HepG2 (cell line): ENCODE results near the gene PDP2. TPM values are rescaled to one million over a fixed set of nuclear protein-coding genes. Genes with fewer than 3 reads are reported as not detected.

Experiments used
- ATF7 ChIP-seq, 2 experiments: fragments of 450-650 bp in 1 of 2; sonication (generic) in 1 of 2; formaldehyde crosslinking in 1 of 2; IDR thresholded peaks; 2 replicates each; pipeline versions ENCODE4 v1.4.0 to v1.6.1; 2016 to 2020; ENCODE audit warnings: antibody characterized with exemption in 1 of 2, mild to moderate bottlenecking in 1 of 2, missing genetic modification reagents in 1 of 2
- ATM ChIP-seq: fragments of 450-650 bp; IDR thresholded peaks from 2 replicates; pipeline ENCODE4 v1.7.1; 2017; ENCODE audit warnings: mild to moderate bottlenecking, borderline replicate concordance
- BRD4 ChIP-seq: sonication (generic); formaldehyde crosslinking; IDR thresholded peaks from 2 replicates; pipeline ENCODE4 v1.4.0; 2020; ENCODE audit warnings: missing genetic modification reagents
- CERS6 ChIP-seq: sonication (generic); formaldehyde crosslinking; IDR thresholded peaks from 2 replicates; pipeline ENCODE4 v1.5.0; 2020; ENCODE audit warnings: missing genetic modification reagents
- ERF ChIP-seq: IDR thresholded peaks from 2 replicates; pipeline ENCODE4 v1.6.1; 2018; ENCODE audit warnings: missing biosample characterization, missing genetic modification reagents
- HNRNPH1 ChIP-seq: fragments of 200-400 bp; formaldehyde crosslinking; optimal IDR thresholded peaks from 2 replicates; pipeline ENCODE3; 2017; ENCODE audit warnings: mild to moderate bottlenecking, low read depth, low read length
- IRX3 ChIP-seq: sonication (generic); formaldehyde crosslinking; IDR thresholded peaks from 2 replicates; pipeline ENCODE4 v1.8.1; 2023; ENCODE audit warnings: mild to moderate bottlenecking, low read depth, missing genetic modification reagents, borderline replicate concordance
- MXD4 ChIP-seq: IDR thresholded peaks from 2 replicates; pipeline ENCODE4 v1.6.1; 2016; ENCODE audit warnings: mild to moderate bottlenecking, missing biosample characterization, missing genetic modification reagents
- POLR2AphosphoS2 ChIP-seq: IDR thresholded peaks from 2 replicates; pipeline ENCODE4 v1.6.1; 2011; ENCODE audit warnings: low read depth, low read length, improper control_type of control experiment
- PRDM4 ChIP-seq: sonication (generic); formaldehyde crosslinking; IDR thresholded peaks from 2 replicates; pipeline ENCODE4 v1.9.0; 2021; ENCODE audit warnings: missing genetic modification reagents, borderline replicate concordance
- SRSF1 ChIP-seq: fragments of 200-400 bp; formaldehyde crosslinking; optimal IDR thresholded peaks from 2 replicates; pipeline ENCODE3; 2017; ENCODE audit warnings: mild to moderate bottlenecking, low read depth, low read length, moderate library complexity
- THYN1 ChIP-seq: sonication (generic); formaldehyde crosslinking; IDR thresholded peaks from 2 replicates; pipeline ENCODE4 v1.8.1; 2023; ENCODE audit warnings: low read depth, mild to moderate bottlenecking, moderate library complexity, missing genetic modification reagents, borderline replicate concordance
- ZBTB2 ChIP-seq: sonication (generic); formaldehyde crosslinking; IDR thresholded peaks from 2 replicates; pipeline ENCODE4 v1.8.0; 2022; ENCODE audit warnings: low read depth, missing genetic modification reagents
- ZNF10 ChIP-seq: sonication (generic); formaldehyde crosslinking; IDR thresholded peaks from 2 replicates; pipeline ENCODE4 v1.4.0; 2020; ENCODE audit warnings: mild to moderate bottlenecking, low read depth, missing genetic modification reagents, borderline replicate concordance
- ZNF18 ChIP-seq: sonication (generic); formaldehyde crosslinking; IDR thresholded peaks from 2 replicates; pipeline ENCODE4 v1.8.0; 2022; ENCODE audit warnings: mild to moderate bottlenecking, missing genetic modification reagents; ENCODE audit not compliant: insufficient replicate concordance
- ZNF580 ChIP-seq: IDR thresholded peaks from 2 replicates; pipeline ENCODE4 v1.6.1; 2016; ENCODE audit warnings: low read depth, borderline replicate concordance
- ZNF614 ChIP-seq: IDR thresholded peaks from 2 replicates; pipeline ENCODE4 v1.6.1; 2018; ENCODE audit warnings: missing biosample characterization, missing genetic modification reagents, inconsistent platforms, borderline replicate concordance
- ZNF619 ChIP-seq: sonication (generic); formaldehyde crosslinking; IDR thresholded peaks from 2 replicates; pipeline ENCODE4 v1.4.0; 2020; ENCODE audit warnings: mild to moderate bottlenecking, missing genetic modification reagents
- ZNF75D ChIP-seq: sonication (generic); formaldehyde crosslinking; IDR thresholded peaks from 2 replicates; pipeline ENCODE4 v1.8.1; 2023; ENCODE audit warnings: missing genetic modification reagents, mild to moderate bottlenecking, borderline replicate concordance
- ZNF775 ChIP-seq: sonication (generic); formaldehyde crosslinking; IDR thresholded peaks from 2 replicates; pipeline ENCODE4 v1.4.0; 2020; ENCODE audit warnings: missing genetic modification reagents, mild to moderate bottlenecking, moderate library complexity, borderline replicate concordance
- ZNF883 ChIP-seq: sonication (generic); formaldehyde crosslinking; IDR thresholded peaks from 2 replicates; pipeline ENCODE4 v1.5.1; 2020; ENCODE audit warnings: mild to moderate bottlenecking, missing genetic modification reagents; ENCODE audit errors: not compliant biosample characterization
- polyA plus RNA-seq, 8 experiments: library from polyadenylated mRNA; depleted of rRNA in 3 of 8; stranded (reverse) in 7 of 8; unstranded in 1 of 8; fragments of >200 nt; fragmentation: Illumina TruSeq in 4 of 8; extraction: Trizol in 4 of 8; gene quantifications; 2 replicates each; pipeline versions ENCODE4 v1.2.1 to v1.2.3, GENCODE V29; 2011 to 2016; ENCODE audit warnings: low read depth in 4 of 8, missing spikeins in 1 of 8, mixed read lengths in 1 of 8; ENCODE audit not compliant: insufficient read depth in 1 of 8
- total RNA-seq, 5 experiments: library from RNA; depleted of rRNA; stranded (reverse); fragments of >200 nt; fragmentation: Illumina TruSeq; extraction: Trizol; gene quantifications; 2 replicates each; pipeline ENCODE4 v1.2.3, GENCODE V29; 2016; ENCODE audit warnings: low read depth in 1 of 5

The PDP2 gene
- total and polyA plus RNA-seq, 2 of the 13 experiments (the other 11 are each of a cell fraction or from before 2014, with no cell fraction given) = 12.8 to 15.8 TPM

GRCh38 chr16:66905633-66906539 is 25.6 kb downstream of the PDP2 start (continued):
- TF ChIP-seq ATM = no peak
- peak; percentile 75; the same call in 1 of the 2 replicates for TF ChIP-seq ZNF580
- TF ChIP-seq ZNF883 (CRISPR knock-in tag) = no peak
- no peak for TF ChIP-seq HNRNPH1
- no peak for TF ChIP-seq SRSF1
- TF ChIP-seq IRX3 (CRISPR knock-in tag) = peak; percentile 41; the same call in 1 of the 2 replicates
- TF ChIP-seq THYN1 (CRISPR knock-in tag) = no peak
- TF ChIP-seq ZBTB2 (CRISPR knock-in tag) = no peak; the same call in 1 of the 2 replicates
- TF ChIP-seq PRDM4 (CRISPR knock-in tag) = no peak
- no peak for TF ChIP-seq POLR2AphosphoS2
- TF ChIP-seq ERF = no peak; the same call in none of the 2 replicates
- no peak for TF ChIP-seq ZNF75D (CRISPR knock-in tag)
- TF ChIP-seq ZNF10 (CRISPR knock-in tag) = no peak
- no peak for TF ChIP-seq ZNF619 (CRISPR knock-in tag)
- no peak for TF ChIP-seq BRD4 (CRISPR knock-in tag)
- no peak for TF ChIP-seq CERS6 (CRISPR knock-in tag)
- TF ChIP-seq ZNF614 (CRISPR knock-in tag) = peak; percentile 75; the same call in 1 of the 2 replicates
- TF ChIP-seq MXD4 (CRISPR knock-in tag) = 0 out of 2 replicates have a peak, but pooled peaks have one; percentile 4
- no peak for TF ChIP-seq ZNF18 (CRISPR knock-in tag)
- TF ChIP-seq ZNF775 (CRISPR knock-in tag) = no peak
- TF ChIP-seq ATF7 (IDR thresholded peaks at IDR 0.05) = no peak
- no peak for TF ChIP-seq ATF7 (CRISPR knock-in tag; IDR thresholded peaks at IDR 0.05)
